ENCODE data around the gene PTPRT. TPM values are rescaled to one million over a fixed set of nuclear protein-coding genes. Genes with fewer than 3 reads are reported as not detected.

PTPRT gene
- total RNA-seq, 3 donors from 2014 or later, result 0.32 to 6.3 (median 4.9) TPM

DNA sequence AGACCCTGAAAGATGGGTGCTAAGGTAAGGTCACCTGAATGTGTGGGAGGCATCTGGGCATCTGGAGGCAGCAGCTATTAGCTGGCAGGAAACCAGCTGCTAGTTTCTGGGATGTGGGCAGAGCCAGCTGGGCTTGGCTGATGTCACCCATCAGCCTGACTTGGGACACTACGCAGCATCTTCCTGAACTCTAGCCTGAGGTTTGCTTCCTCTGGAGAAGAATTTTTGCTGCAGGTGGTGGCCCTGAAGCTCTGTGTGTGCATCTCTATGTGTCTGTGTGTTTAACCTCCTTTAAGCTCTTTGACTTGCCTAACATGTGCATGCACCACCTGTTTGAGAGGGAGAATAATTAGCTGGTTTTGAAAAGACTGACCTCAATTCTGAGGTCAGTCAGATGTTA is 1106.4 kb downstream of the PTPRT start:
- H3K36me3 ChIP-seq, result no peaks in the 10 kb centered on the region
- no peaks in the 10 kb centered on the region for H3K4me1 ChIP-seq
- TF ChIP-seq CTCF (IDR thresholded peaks at IDR 0.05) (no peak), POLR2A (IDR thresholded peaks at IDR 0.05) (no peak), POLR2AphosphoS5 (IDR thresholded peaks at IDR 0.05) (no peak)
- H3K27me3 ChIP-seq, result no peaks in the 10 kb centered on the region
- H3K9me3 ChIP-seq, result no peaks in the 10 kb centered on the region
- no peak for DNase-seq (ENCODE audit: low spot score in 2 of 2)
- no peak overlapping the region for H3K4me3 ChIP-seq
- no peak overlapping the region for H3K27ac ChIP-seq
- intact Hi-C loops (cut with DNase I; ENCODE audit: low total_unique reads), result no loop called here

DNA sequence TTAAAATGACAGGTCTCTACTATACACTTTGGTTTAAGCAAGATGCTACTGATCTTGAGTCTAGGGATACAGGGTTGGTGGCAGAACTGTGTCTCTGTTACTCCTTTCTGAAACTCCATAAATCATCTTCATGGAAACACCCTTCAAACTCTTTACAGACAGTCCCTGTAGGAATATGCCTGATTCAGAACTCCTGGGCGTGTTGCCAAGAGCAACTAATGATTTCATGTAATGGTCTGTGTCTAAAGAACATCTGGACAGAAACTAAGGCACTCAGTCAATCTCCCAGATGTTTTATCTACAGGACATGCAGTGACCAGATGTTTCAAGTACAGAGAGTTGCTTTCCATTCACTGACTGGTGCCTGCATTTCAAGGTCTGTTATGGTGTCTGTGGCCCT is 1107.1 kb downstream of the PTPRT start:
- no peaks in the 10 kb centered on the region for H3K27me3 ChIP-seq
- no peak overlapping the region for H3K4me3 ChIP-seq
- no peak overlapping the region for H3K27ac ChIP-seq
- TF ChIP-seq POLR2AphosphoS5 (IDR thresholded peaks at IDR 0.05) (no peak), CTCF (IDR thresholded peaks at IDR 0.05) (no peak), POLR2A (IDR thresholded peaks at IDR 0.05) (no peak)
- DNase-seq (ENCODE audit: low spot score in 2 of 2), result no peak
- H3K4me1 ChIP-seq, result no peaks in the 10 kb centered on the region
- intact Hi-C loops (cut with DNase I; ENCODE audit: low total_unique reads), result no loop called here
- no peaks in the 10 kb centered on the region for H3K9me3 ChIP-seq
- H3K36me3 ChIP-seq, result no peaks in the 10 kb centered on the region

GRCh38 chr20:42080956-42081355 is 1108.8 kb downstream of the PTPRT start:
- Histone ChIP-seq H3K27me3 (no peaks in the 10 kb centered on the region), H3K36me3 (no peaks in the 10 kb centered on the region), H3K9me3 (no peaks in the 10 kb centered on the region), H3K4me1 (no peaks in the 10 kb centered on the region), H3K4me3 (no peak overlapping the region), H3K27ac (no peak overlapping the region)
- TF ChIP-seq CTCF (IDR thresholded peaks at IDR 0.05), result no peak
- no peak for TF ChIP-seq POLR2A (IDR thresholded peaks at IDR 0.05)
- no peak for TF ChIP-seq POLR2AphosphoS5 (IDR thresholded peaks at IDR 0.05)
- intact Hi-C loops (cut with DNase I; ENCODE audit: low total_unique reads), result no loop called here
- no peak for DNase-seq (ENCODE audit: low spot score in 2 of 2)

DNA sequence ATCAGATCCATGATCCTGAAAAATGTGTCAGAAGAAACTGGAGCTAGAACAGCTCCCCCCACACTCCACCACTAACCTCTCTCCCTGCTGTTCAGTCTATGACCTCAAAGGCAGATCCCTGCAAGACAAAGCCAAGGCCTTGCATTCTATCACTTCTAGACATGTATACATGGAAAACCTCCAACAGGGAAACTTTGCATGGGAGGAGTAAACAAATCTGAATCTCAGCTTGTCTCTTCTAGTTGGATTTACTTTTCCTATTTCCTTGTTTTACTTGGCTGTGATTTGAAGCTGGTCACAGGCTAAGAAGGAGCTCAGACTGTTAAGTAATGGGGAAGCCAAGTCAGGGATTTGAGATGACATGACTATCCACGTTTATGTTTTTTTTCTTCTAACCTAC is 1114.8 kb downstream of the PTPRT start:
- no peaks in the 10 kb centered on the region for H3K36me3 ChIP-seq
- no peaks in the 10 kb centered on the region for H3K9me3 ChIP-seq
- no peak for DNase-seq (ENCODE audit: low spot score in 2 of 2)
- no peak for TF ChIP-seq CTCF (IDR thresholded peaks at IDR 0.05)
- TF ChIP-seq POLR2AphosphoS5 (IDR thresholded peaks at IDR 0.05), result no peak
- no peak for TF ChIP-seq POLR2A (IDR thresholded peaks at IDR 0.05)
- intact Hi-C loops (cut with DNase I; ENCODE audit: low total_unique reads), result no loop called here
- H3K27me3 ChIP-seq, result no peaks in the 10 kb centered on the region
- no peaks in the 10 kb centered on the region for H3K4me1 ChIP-seq
- no peak overlapping the region for H3K27ac ChIP-seq
- no peak overlapping the region for H3K4me3 ChIP-seq

DNA sequence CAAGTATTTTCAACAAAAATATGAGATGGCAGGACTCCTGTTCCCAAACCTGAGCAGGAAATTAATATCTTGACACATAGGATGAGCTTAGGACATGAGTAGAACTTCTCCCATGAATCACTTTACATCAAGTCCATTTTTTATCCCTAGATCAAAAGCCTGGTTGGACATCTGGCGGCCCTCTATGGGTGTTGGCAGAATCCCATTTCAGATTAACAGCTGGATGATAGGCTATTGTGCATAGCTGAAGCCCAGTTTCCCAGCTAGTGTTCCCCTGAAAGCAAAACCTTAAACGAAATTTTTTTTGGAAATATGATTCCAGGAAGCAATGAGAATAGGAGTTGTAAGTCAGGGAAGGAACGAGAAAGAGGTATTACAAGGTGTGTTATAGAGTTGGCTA is 1122.1 kb downstream of the PTPRT start:
- no peaks in the 10 kb centered on the region for H3K4me1 ChIP-seq
- H3K27me3 ChIP-seq, result no peaks in the 10 kb centered on the region
- no peak overlapping the region for H3K4me3 ChIP-seq
- DNase-seq (ENCODE audit: low spot score in 2 of 2), result no peak
- H3K27ac ChIP-seq, result no peak overlapping the region
- intact Hi-C loops (cut with DNase I; ENCODE audit: low total_unique reads), result no loop called here
- H3K9me3 ChIP-seq, result no peaks in the 10 kb centered on the region
- H3K36me3 ChIP-seq, result no peaks in the 10 kb centered on the region
- TF ChIP-seq POLR2AphosphoS5 (IDR thresholded peaks at IDR 0.05) (no peak), CTCF (IDR thresholded peaks at IDR 0.05) (no peak), POLR2A (IDR thresholded peaks at IDR 0.05) (no peak)

Measured in breast epithelium (tissue), 4 donors.